Cardiac fibroblast (primary cell): ENCODE data around the gene ADM5.
A peak's percentile ranks its signal among the peaks of the same experiment; 100 is the strongest.

ENCODE experiments used
- DNase-seq, 2 donors: peaks; one replicate each; pipeline versions ENCODE4 v3.0.0 to v3.0.0-alpha.2; 2010; ENCODE audit warnings: low read depth in 2 of 2
- H3K4me3 ChIP-seq, 2 donors: replicated peaks in 1 of 2; 1 replicate in 1 of 2; 2 replicates in 1 of 2; pipeline ENCODE4 v1.5.1; 2011; ENCODE audit warnings: low read depth in 2 of 2, low read length in 2 of 2, mild to moderate bottlenecking in 2 of 2, moderate library complexity in 1 of 2
- CTCF ChIP-seq: IDR thresholded peaks from one replicate; pipeline ENCODE4 v1.5.1; 2011; ENCODE audit warnings: low read depth, mild to moderate bottlenecking, low read length, inconsistent platforms

ADM5 gene

GRCh38 chr19:49660338-49660961 is 28.9 kb upstream of the ADM5 start:
- DNase-seq: no peak
- H3K4me3 ChIP-seq: no peak overlapping the region
- no peak for TF ChIP-seq CTCF

- H3K4me3 ChIP-seq: no peak overlapping the region
- TF ChIP-seq CTCF: no peak
- DNase-seq: no peak
Measured at GRCh38 chr19:49662011-49662410, 27.4 kb upstream of the ADM5 start.

GRCh38 chr19:49663224-49663623 is 26.2 kb upstream of the ADM5 start:
- DNase-seq: no peak
- TF ChIP-seq CTCF: no peak
- no peak overlapping the region for H3K4me3 ChIP-seq

- H3K4me3 ChIP-seq: peak overlapping the region; percentile 72 to 88
- no peak for TF ChIP-seq CTCF
Measured at GRCh38 chr19:49664171-49665035, 25.0 kb upstream of the ADM5 start.

GRCh38 chr19:49665036-49665350 is 24.4 kb upstream of the ADM5 start:
- DNase-seq: no peak
- H3K4me3 ChIP-seq: peak overlapping the region; percentile 72 to 88
- no peak for TF ChIP-seq CTCF

More at GRCh38 chr19:49664171-49665035, 25.0 kb upstream of the ADM5 start:
- peak; percentile 79 to 83 for DNase-seq

- peak within 1 kb of the TSS; percentile 72 to 88 for H3K4me3 ChIP-seq
- TF ChIP-seq CTCF: no peak
- peak; percentile 97 for DNase-seq
Measured at GRCh38 chr19:49665351-49666119, 23.9 kb upstream of the ADM5 start, which contains the start of the genes BCL2L12 and IRF3. TSS of gene BCL2L12 (plus strand) at chr19:49665933. CDS start at chr19:49666693, 760 bp downstream. TSS of gene IRF3 (minus strand) at chr19:49665857. CDS start at chr19:49664838, 1,019 bp downstream.
